HepG2 (cell line): ENCODE results near the gene SPHK2. TPM values are rescaled to one million over a fixed set of nuclear protein-coding genes. Genes with fewer than 3 reads are reported as not detected.

Source experiments
- ATF1 ChIP-seq: IDR thresholded peaks from 2 replicates; pipeline ENCODE4 v1.6.1; 2016; ENCODE audit warnings: mild to moderate bottlenecking, control low read depth
- CHD2 ChIP-seq: IDR thresholded peaks from 2 replicates; pipeline ENCODE4 v1.6.1; 2011; ENCODE audit warnings: low read depth, low read length, improper control_type of control experiment
- FUBP1 ChIP-seq: sonication (generic); formaldehyde crosslinking; IDR thresholded peaks from 2 replicates; pipeline ENCODE4 v1.5.1; 2020; ENCODE audit warnings: missing genetic modification reagents, mild to moderate bottlenecking, borderline replicate concordance
- GABPB1 ChIP-seq: IDR thresholded peaks from 2 replicates; pipeline ENCODE4 v1.6.1; 2016; ENCODE audit warnings: mild to moderate bottlenecking, missing genetic modification reagents, moderate library complexity, missing compliant biosample characterization
- HNF4A ChIP-seq: sonication (generic); formaldehyde crosslinking; IDR thresholded peaks from 2 replicates; pipeline ENCODE4 v1.4.0; 2020; ENCODE audit warnings: missing genetic modification reagents
- HNRNPH1 ChIP-seq: fragments of 200-400 bp; formaldehyde crosslinking; optimal IDR thresholded peaks from 2 replicates; pipeline ENCODE3; 2017; ENCODE audit warnings: mild to moderate bottlenecking, low read depth, low read length
- MEF2D ChIP-seq: sonication (generic); formaldehyde crosslinking; IDR thresholded peaks from 2 replicates; pipeline ENCODE4 v1.5.1; 2020; ENCODE audit warnings: mild to moderate bottlenecking, missing genetic modification reagents
- MEIS1 ChIP-seq: sonication (generic); formaldehyde crosslinking; IDR thresholded peaks from 2 replicates; pipeline ENCODE4 v1.9.0; 2021; ENCODE audit warnings: mild to moderate bottlenecking, missing genetic modification reagents, moderate library complexity, borderline replicate concordance
- MIER3 ChIP-seq: IDR thresholded peaks from 2 replicates; pipeline ENCODE4 v1.6.1; 2016; ENCODE audit warnings: missing compliant biosample characterization, borderline replicate concordance
- NFRKB ChIP-seq: fragments of 450-650 bp; IDR thresholded peaks from 2 replicates; pipeline ENCODE4 v1.6.1; 2017
- SCMH1 ChIP-seq: sonication (generic); formaldehyde crosslinking; IDR thresholded peaks from 2 replicates; pipeline ENCODE4 v1.9.0; 2021; ENCODE audit warnings: missing genetic modification reagents, mild to moderate bottlenecking, borderline replicate concordance
- SIN3B ChIP-seq: fragments of 150-350 bp; IDR thresholded peaks from 2 replicates; pipeline ENCODE4 v1.6.1; 2014; ENCODE audit warnings: low read length
- ZNF136 ChIP-seq: sonication (generic); formaldehyde crosslinking; IDR thresholded peaks from 2 replicates; pipeline ENCODE4 v1.8.1; 2022; ENCODE audit warnings: low read depth, mild to moderate bottlenecking, moderate library complexity, missing genetic modification reagents
- ZNF24 ChIP-seq: fragments of 450-650 bp; IDR thresholded peaks from 2 replicates; pipeline ENCODE4 v1.6.1; 2017; ENCODE audit warnings: antibody characterized with exemption, mild to moderate bottlenecking
- ZNF264 ChIP-seq: sonication (generic); formaldehyde crosslinking; IDR thresholded peaks from 2 replicates; pipeline ENCODE4 v1.4.0; 2020; ENCODE audit warnings: missing genetic modification reagents
- ZNF678 ChIP-seq: sonication (generic); formaldehyde crosslinking; IDR thresholded peaks from 2 replicates; pipeline ENCODE4 v1.4.0; 2020; ENCODE audit warnings: mild to moderate bottlenecking, missing genetic modification reagents
- ZNF768 ChIP-seq: sonication (generic); formaldehyde crosslinking; IDR thresholded peaks from 2 replicates; pipeline ENCODE4 v1.4.0; 2020; ENCODE audit warnings: missing genetic modification reagents
- ZNF800 ChIP-seq: sonication (generic); formaldehyde crosslinking; IDR thresholded peaks from 2 replicates; pipeline ENCODE4 v1.4.0; 2020; ENCODE audit warnings: missing genetic modification reagents
- polyA plus RNA-seq, 8 experiments: library from polyadenylated mRNA; depleted of rRNA in 3 of 8; stranded (reverse) in 7 of 8; unstranded in 1 of 8; fragments of >200 nt; fragmentation: Illumina TruSeq in 4 of 8; extraction: Trizol in 4 of 8; gene quantifications; 2 replicates each; pipeline versions ENCODE4 v1.2.1 to v1.2.3, GENCODE V29; 2011 to 2016; ENCODE audit warnings: low read depth in 4 of 8, missing spikeins in 1 of 8, mixed read lengths in 1 of 8; ENCODE audit not compliant: insufficient read depth in 1 of 8
- total RNA-seq, 5 experiments: library from RNA; depleted of rRNA; stranded (reverse); fragments of >200 nt; fragmentation: Illumina TruSeq; extraction: Trizol; gene quantifications; 2 replicates each; pipeline ENCODE4 v1.2.3, GENCODE V29; 2016; ENCODE audit warnings: low read depth in 1 of 5
- TF ChIP-seq, protein P1 (sequence below): sonication (generic); formaldehyde crosslinking; IDR thresholded peaks from 2 replicates; pipeline ENCODE4 v1.9.0; 2022; ENCODE audit warnings: missing genetic modification reagents, mild to moderate bottlenecking, borderline replicate concordance
- TF ChIP-seq, protein P2 (sequence below): IDR thresholded peaks from 2 replicates; pipeline ENCODE4 v1.6.1; 2016; ENCODE audit warnings: mild to moderate bottlenecking
- TF ChIP-seq, protein P3 (sequence below): sonication (generic); formaldehyde crosslinking; IDR thresholded peaks from 2 replicates; pipeline ENCODE4 v1.8.0; 2022; ENCODE audit warnings: low read depth, missing genetic modification reagents
- TF ChIP-seq, protein P4 (sequence below): sonication (generic); formaldehyde crosslinking; IDR thresholded peaks from 2 replicates; pipeline ENCODE4 v1.5.1; 2020; ENCODE audit warnings: missing genetic modification reagents, mild to moderate bottlenecking, borderline replicate concordance

The SPHK2 gene
- total and polyA plus RNA-seq, 2 of the 13 experiments (the other 11 are each of a cell fraction or from before 2014, with no cell fraction given) = 2.9 to 14.4 TPM

DNA sequence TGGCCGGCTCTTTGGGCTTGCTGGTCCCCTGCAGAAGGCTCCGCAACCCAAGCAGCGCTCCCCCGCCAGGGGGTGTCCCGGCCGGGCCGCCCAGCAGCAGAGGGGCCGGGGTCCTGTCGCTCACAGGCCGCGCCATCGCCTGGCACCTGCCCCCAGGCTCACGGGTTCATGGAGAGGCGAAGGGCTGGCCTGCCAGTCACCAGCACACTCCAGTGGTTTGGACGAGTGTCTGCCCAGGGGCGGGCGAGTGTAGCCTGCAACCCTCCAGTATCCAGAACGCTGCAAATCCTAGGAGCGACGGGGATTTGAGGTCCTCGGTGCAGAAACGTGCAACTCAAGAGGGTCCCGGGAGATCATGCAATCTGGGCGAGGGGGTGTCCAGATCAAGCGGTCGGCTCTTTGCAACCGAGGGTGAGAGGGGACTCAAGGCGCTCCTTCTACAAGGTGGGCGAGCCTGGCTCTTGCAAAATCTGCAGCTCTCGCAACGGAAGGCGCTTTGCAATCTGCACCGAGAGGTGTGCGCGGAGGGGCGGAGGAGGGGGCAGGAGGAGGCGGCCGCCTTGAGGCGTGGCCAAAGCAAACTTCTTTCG lies 17.6 kb downstream of the SPHK2 start, which contains the start of gene DBP (continued):
- no peak for TF ChIP-seq SIN3B
- peak; percentile 3; the same call in 1 of the 2 replicates for TF ChIP-seq HNF4A (CRISPR knock-in tag)
- 0 out of 2 replicates have a peak, but pooled peaks have one; percentile 4 for TF ChIP-seq ZNF264 (CRISPR knock-in tag)
- TF ChIP-seq MEIS1 (CRISPR knock-in tag) = no peak
- peak; percentile 17; the same call in 1 of the 2 replicates for TF ChIP-seq ZNF800 (CRISPR knock-in tag)
- TF ChIP-seq, protein P1, sequence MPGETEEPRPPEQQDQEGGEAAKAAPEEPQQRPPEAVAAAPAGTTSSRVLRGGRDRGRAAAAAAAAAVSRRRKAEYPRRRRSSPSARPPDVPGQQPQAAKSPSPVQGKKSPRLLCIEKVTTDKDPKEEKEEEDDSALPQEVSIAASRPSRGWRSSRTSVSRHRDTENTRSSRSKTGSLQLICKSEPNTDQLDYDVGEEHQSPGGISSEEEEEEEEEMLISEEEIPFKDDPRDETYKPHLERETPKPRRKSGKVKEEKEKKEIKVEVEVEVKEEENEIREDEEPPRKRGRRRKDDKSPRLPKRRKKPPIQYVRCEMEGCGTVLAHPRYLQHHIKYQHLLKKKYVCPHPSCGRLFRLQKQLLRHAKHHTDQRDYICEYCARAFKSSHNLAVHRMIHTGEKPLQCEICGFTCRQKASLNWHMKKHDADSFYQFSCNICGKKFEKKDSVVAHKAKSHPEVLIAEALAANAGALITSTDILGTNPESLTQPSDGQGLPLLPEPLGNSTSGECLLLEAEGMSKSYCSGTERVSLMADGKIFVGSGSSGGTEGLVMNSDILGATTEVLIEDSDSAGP (CRISPR knock-in tag) = no peak
- TF ChIP-seq ZNF768 (CRISPR knock-in tag) = no peak
- TF ChIP-seq NFRKB = no peak
- no peak for TF ChIP-seq SCMH1 (CRISPR knock-in tag)
- TF ChIP-seq ZNF136 (CRISPR knock-in tag) = no peak
- TF ChIP-seq ZNF678 (CRISPR knock-in tag) = 0 out of 2 replicates have a peak, but pooled peaks have one; percentile 2
- TF ChIP-seq GABPB1 (CRISPR knock-in tag) = no peak
- TF ChIP-seq HNRNPH1 = no peak
- TF ChIP-seq, protein P2, sequence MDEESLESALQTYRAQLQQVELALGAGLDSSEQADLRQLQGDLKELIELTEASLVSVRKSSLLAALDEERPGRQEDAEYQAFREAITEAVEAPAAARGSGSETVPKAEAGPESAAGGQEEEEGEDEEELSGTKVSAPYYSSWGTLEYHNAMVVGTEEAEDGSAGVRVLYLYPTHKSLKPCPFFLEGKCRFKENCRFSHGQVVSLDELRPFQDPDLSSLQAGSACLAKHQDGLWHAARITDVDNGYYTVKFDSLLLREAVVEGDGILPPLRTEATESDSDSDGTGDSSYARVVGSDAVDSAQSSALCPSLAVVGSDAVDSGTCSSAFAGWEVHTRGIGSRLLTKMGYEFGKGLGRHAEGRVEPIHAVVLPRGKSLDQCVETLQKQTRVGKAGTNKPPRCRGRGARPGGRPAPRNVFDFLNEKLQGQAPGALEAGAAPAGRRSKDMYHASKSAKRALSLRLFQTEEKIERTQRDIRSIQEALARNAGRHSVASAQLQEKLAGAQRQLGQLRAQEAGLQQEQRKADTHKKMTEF (CRISPR knock-in tag) = no peak
- TF ChIP-seq, protein P3, sequence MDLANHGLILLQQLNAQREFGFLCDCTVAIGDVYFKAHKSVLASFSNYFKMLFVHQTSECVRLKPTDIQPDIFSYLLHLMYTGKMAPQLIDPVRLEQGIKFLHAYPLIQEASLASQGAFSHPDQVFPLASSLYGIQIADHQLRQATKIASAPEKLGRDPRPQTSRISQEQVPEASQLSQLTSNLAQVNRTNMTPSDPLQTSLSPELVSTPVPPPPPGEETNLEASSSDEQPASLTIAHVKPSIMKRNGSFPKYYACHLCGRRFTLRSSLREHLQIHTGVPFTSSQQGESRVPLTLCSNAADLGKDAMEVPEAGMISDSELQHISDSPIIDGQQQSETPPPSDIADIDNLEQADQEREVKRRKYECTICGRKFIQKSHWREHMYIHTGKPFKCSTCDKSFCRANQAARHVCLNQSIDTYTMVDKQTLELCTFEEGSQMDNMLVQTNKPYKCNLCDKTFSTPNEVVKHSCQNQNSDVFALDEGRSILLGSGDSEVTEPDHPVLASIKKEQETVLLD = no peak
- TF ChIP-seq FUBP1 = no peak
- TF ChIP-seq ATF1 (CRISPR knock-in tag) = no peak
- no peak for TF ChIP-seq MIER3
- TF ChIP-seq CHD2 = 0 out of 2 replicates have a peak, but pooled peaks have one; percentile 5
- TF ChIP-seq ZNF24 = no peak
- TF ChIP-seq MEF2D (CRISPR knock-in tag) = 0 out of 2 replicates have a peak, but pooled peaks have one; percentile 6
- TF ChIP-seq, protein P4, sequence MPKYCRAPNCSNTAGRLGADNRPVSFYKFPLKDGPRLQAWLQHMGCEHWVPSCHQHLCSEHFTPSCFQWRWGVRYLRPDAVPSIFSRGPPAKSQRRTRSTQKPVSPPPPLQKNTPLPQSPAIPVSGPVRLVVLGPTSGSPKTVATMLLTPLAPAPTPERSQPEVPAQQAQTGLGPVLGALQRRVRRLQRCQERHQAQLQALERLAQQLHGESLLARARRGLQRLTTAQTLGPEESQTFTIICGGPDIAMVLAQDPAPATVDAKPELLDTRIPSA (CRISPR knock-in tag) = no peak
